GM21528 (cell line): ENCODE measurements around the gene ABHD2.

ENCODE experiments used
- ATAC-seq: cut with Tn5 transposase; IDR thresholded peaks from one replicate; pipeline ENCODE4 v1.9.1; 2021; ENCODE audit warnings: mild to moderate bottlenecking, moderate library complexity; ENCODE audit not compliant: unreplicated experiment, low FRiP score

Gene ABHD2

GRCh38 chr15:89096664-89097063, 8.4 kb downstream of the ABHD2 start:
- ATAC-seq, result no peak

GRCh38 chr15:89097313-89097712, 9.1 kb downstream of the ABHD2 start:
- ATAC-seq, result no peak

- no peak for ATAC-seq
Observed at GRCh38 chr15:89098281-89098680, 10.0 kb downstream of the ABHD2 start.

- ATAC-seq, result no peak
Observed at GRCh38 chr15:89099968-89100367, 11.7 kb downstream of the ABHD2 start.

- ATAC-seq, result no peak
Observed at GRCh38 chr15:89101302-89102193, 13.3 kb downstream of the ABHD2 start.

GRCh38 chr15:89103481-89104171, 15.4 kb downstream of the ABHD2 start:
- ATAC-seq, result no peak

- ATAC-seq, result no peak
Observed at GRCh38 chr15:89104172-89104564, 15.9 kb downstream of the ABHD2 start.

- no peak for ATAC-seq
Observed at GRCh38 chr15:89105147-89105546, 16.9 kb downstream of the ABHD2 start.

- no peak for ATAC-seq
Observed at GRCh38 chr15:89106200-89106599, 17.9 kb downstream of the ABHD2 start.

GRCh38 chr15:89107984-89108383, 19.7 kb downstream of the ABHD2 start:
- no peak for ATAC-seq

- ATAC-seq, result no peak
Observed at GRCh38 chr15:89108835-89109234, 20.6 kb downstream of the ABHD2 start.

GRCh38 chr15:89109238-89109637, 21.0 kb downstream of the ABHD2 start:
- ATAC-seq, result no peak

GRCh38 chr15:89110060-89110459, 21.8 kb downstream of the ABHD2 start:
- ATAC-seq, result no peak

- ATAC-seq, result no peak
Observed at GRCh38 chr15:89111352-89111751, 23.1 kb downstream of the ABHD2 start.

GRCh38 chr15:89111961-89112340, 23.7 kb downstream of the ABHD2 start:
- no peak for ATAC-seq

- ATAC-seq, result peak; percentile 88
Observed at GRCh38 chr15:89112341-89112971, 24.2 kb downstream of the ABHD2 start.

- ATAC-seq, result no peak
Observed at GRCh38 chr15:89113296-89114024, 25.2 kb downstream of the ABHD2 start.

- no peak for ATAC-seq
Observed at GRCh38 chr15:89114990-89115389, 26.7 kb downstream of the ABHD2 start.

- ATAC-seq, result no peak
Observed at GRCh38 chr15:89115547-89115946, 27.3 kb downstream of the ABHD2 start.

- ATAC-seq, result no peak
Observed at GRCh38 chr15:89116404-89116803, 28.1 kb downstream of the ABHD2 start.

- no peak for ATAC-seq
Observed at GRCh38 chr15:89117790-89118189, 29.5 kb downstream of the ABHD2 start.
